SH-SY5Y (cell line): ENCODE measurements around the gene CERCAM.

Experiments used
- GATA2 ChIP-seq: IDR thresholded peaks from 2 replicates; pipeline ENCODE4 v1.6.1; 2011; ENCODE audit warnings: mild to moderate bottlenecking, low read depth, low read length
- GATA3 ChIP-seq: IDR thresholded peaks from 2 replicates; pipeline ENCODE4 v1.6.1; 2011; ENCODE audit warnings: low read depth, mild to moderate bottlenecking, low read length, moderate library complexity

Gene CERCAM

DNA sequence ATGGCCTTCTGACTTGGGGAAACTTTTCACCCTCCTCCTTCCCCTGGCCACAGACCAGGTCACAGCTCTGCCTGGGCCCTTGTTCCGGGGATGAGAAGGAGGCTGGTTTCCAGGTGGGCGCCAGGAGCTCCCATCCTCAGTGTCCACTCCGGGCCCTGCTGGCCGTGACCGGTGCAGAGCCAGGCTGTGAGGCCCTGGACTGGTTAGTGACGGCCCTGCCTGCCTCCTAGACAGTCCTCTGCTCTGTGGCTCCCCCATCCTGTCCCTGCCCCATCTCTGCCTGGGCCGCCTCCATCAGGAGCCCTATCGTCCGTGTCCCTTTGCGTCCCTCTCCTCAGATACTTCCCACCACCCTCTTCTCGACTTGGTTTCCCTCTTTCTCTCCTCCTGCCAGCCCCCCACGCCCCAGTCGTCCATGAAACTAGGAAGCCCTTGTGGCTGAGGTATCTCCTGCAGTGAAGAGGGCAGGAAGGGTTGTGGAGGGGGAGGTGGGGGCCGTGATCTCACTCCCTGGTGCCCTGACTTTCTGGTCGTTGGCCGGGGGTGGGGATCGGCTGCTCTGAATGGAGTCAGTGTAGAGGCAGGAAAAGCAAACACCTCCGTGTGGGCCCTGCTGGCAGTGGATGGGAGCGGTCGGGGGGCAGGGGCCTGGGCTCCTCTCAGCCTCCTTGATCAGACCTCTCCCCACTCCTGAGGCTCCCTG lies 15.4 kb upstream of the CERCAM start:
- TF ChIP-seq GATA3 (no peak), GATA2 (no peak)

- TF ChIP-seq GATA2 = no peak
- no peak for TF ChIP-seq GATA3
These were observed 14.9 kb upstream of the CERCAM start for GRCh38 chr9:128405780-128406171.

GRCh38 chr9:128406848-128407391 lies 13.7 kb upstream of the CERCAM start:
- TF ChIP-seq GATA3 = no peak
- TF ChIP-seq GATA2 = no peak

DNA sequence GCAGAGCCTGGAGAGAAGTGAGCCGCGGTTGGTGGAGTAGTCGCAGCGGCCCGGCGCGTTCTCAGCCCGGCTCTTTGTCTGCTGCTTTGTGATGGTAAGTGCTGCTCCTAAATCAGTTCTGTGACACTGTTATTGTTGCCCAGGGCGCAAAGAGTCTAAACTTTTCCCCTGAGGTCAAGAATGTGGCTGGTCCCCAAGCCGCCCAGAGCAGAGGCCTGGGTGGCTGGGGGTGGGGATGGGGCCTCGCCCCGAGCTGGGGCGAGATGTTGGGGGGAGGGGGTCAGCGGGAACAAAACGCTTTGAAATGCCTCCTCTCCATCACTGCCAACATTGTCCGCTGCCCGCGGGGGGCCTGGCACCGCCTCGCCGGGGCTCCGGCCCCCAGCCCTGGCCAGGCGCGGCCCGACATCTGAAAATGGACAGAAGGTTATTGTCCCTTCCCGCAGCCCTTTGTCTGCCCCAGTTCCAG lies 11.7 kb upstream of the CERCAM start:
- no peak for TF ChIP-seq GATA2
- TF ChIP-seq GATA3 = no peak

GRCh38 chr9:128409450-128409849 lies 11.2 kb upstream of the CERCAM start:
- TF ChIP-seq GATA3 = no peak
- no peak for TF ChIP-seq GATA2

DNA sequence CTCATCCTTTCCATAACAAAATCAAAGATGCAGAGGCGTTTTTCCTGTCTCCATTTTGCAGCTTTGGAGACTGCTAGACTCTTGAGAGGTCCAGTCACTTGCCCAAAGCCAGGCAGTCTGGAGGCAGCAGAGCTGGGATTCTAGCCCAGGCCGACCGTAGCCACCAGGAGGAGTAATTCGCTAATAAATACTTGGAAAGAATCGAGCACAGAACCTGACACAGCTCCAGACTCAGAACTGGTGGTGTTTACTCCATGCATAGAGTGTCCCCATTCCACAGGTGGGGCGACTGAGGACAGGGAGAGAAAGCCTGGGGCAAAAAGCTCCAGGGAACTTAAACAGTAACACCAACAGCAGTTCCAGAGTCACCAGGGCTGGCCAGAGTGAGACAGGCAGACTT lies 10.7 kb upstream of the CERCAM start:
- no peak for TF ChIP-seq GATA2
- no peak for TF ChIP-seq GATA3

GRCh38 chr9:128411364-128412119 lies 9.1 kb upstream of the CERCAM start:
- TF ChIP-seq GATA3 (no peak), GATA2 (no peak)

DNA sequence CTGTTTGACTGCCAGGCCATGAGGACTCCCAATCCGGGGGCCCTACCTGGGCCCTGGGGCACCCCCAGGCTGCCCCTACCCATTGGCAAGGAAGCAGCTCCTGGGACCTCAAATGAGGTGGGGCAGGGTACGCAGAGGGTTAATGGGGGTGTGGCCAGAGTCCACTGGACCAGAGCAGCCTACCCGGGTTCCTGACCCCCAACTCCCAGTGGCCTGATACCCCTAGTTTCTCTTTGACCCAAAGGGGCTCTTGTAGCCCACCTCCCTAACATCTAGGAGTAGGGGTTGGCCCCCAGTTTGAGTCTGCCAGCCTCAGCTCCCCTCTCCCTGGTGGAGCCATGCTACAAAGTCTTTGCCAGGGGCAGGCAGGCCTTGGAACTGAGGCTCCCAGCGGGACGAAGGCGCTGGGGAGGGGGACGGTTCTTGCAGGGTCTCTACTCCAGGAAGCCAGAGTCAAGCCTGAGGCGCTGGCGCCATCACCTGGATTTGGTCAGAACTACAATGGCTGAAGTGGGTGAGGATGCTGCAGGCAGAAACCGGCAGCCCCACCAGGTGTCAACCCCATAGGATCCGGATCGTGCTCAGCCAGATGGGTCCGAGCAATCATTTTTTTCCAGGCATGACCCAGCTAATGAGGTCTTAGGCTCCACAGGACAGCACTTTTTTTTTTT lies 8.4 kb upstream of the CERCAM start:
- no peak for TF ChIP-seq GATA2
- no peak for TF ChIP-seq GATA3

DNA sequence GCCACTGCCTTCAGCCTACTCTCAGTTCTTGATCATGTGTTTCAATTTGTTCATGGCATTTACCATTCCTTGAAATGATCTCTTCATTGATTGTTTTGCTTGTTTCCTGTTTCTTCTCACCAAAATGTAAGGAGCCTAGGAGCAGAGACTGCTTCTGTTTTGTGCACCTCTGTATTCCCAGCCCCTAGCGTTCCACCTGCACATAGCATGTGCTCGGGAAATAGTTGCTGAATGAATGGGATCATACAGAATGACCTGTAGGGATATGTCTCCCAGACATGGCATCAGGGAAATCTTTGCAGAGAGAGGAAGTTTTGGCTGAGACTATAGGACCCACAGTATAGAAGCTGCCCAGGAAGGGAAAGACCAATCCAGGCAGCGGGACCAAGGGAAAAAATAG lies 6.2 kb upstream of the CERCAM start:
- no peak for TF ChIP-seq GATA3
- no peak for TF ChIP-seq GATA2

DNA sequence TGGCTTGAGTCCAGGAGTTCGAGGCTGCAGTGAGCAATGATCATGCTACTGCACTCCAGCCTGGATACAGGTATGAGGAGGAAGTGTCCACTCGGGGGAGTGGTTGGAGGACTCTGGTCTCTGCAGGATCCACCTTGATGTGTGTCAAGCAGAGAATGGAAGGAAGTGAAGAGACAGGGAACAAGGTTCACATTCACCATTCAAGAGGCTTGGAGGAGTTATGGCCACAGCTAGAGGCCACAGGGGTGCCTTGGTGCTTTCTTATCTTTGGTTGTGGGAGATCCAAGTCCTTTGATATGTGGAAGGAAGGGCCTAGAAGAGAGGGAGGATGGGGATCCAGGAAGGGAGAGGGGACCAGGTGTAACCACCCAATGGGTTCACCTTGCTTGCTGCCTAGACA lies 5.4 kb upstream of the CERCAM start:
- no peak for TF ChIP-seq GATA3
- TF ChIP-seq GATA2 = no peak

DNA sequence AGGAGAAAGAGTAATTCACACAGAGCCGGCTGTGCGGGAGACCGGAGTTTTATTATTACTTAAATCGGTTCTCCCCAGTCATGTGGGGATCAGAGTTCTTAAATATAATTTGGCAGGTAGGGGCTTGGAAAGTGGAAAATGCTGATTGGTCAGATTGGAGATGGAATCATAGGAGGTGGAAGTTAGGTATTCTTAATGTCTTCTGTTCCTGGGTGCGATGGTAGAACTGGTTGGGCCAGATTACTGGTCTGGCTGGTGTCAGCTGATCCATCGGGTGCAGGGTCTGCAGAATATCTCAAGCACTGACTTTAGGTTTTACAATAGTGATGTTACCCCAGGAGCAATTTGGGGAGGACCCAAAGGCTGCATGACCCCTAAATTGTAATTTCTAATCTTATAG lies 4.6 kb upstream of the CERCAM start:
- TF ChIP-seq GATA2 (no peak), GATA3 (no peak)

- TF ChIP-seq GATA3 (no peak), GATA2 (no peak)
These were observed 4.1 kb upstream of the CERCAM start for GRCh38 chr9:128416432-128417019.

DNA sequence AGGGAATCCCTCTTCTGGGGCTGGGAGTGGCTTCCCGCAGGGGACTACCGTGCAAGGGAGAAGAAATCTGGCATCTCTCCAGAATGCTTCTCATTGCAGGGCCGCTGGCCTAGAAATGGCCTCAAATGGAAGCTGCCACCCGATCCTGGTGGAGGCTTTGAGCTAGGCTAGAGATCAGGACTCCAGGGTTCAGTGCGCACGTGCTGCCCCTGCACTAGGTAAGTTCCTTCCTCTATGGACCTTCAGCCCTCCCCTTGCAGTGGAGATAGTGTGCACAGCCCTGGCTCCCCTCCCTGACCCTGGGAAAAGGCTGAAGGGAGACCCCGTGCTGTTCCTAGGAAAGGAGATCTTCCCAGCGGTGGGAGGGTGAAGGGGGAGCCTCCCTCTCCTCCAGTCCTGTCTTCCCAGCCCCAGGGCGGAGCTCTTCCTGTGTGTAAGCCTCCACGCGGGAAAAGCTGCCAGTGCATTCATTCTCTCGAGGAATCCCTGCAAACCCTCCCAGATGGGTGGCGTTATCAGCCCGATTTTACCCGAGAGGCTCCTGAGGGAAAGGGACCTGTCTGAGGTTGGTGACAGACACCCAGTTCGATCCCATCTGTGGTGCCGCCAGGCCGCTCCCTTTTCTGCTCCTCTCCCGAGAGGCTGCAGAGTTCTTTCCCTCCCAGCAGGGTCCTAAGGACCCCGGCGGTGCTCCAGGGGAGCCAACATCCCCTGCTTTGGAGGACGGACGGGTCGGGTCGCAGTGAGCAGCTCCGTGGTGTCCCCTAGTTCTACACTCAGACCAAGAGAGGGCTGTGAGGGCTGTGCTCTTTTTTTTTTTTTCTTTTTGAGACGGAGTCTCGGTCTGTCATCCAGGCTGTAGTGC lies 1.4 kb upstream of the CERCAM start:
- TF ChIP-seq GATA2 = no peak
- TF ChIP-seq GATA3 = no peak
